Bronchial epithelial cell (primary cell): ENCODE data around the gene FGD4. TPM values are rescaled to one million over a fixed set of nuclear protein-coding genes. Genes with fewer than 3 reads are reported as not detected.

Experiments
- DNase-seq: peaks from one replicate; pipeline ENCODE4 v3.0.0-alpha.2; 2010; ENCODE audit warnings: low read depth
- FAIRE-seq: peaks from 2 replicates; lab custom pipeline; 2011; peaks lifted over from hg19 to GRCh38; lab: Jason Lieb, UNC
- H3K27me3 ChIP-seq: 2 replicates; pipeline ENCODE4 v1.5.1; 2011; ENCODE audit warnings: low read length; ENCODE audit not compliant: control insufficient read depth, insufficient read depth
- H3K36me3 ChIP-seq: 2 replicates; pipeline ENCODE4 v1.5.1; 2011; ENCODE audit warnings: low read length; ENCODE audit not compliant: control insufficient read depth, insufficient read depth
- H3K4me3 ChIP-seq: 2 replicates; pipeline ENCODE4 v1.5.1; 2011; ENCODE audit warnings: mild to moderate bottlenecking, low read depth, low read length, control low read depth
- total RNA-seq: library from RNA; depleted of rRNA; stranded (reverse); fragments of >200 nt; gene quantifications from 2 replicates; pipeline ENCODE4 v1.2.1, GENCODE V29; 2014
- TF ChIP-seq, protein P1 (sequence below): IDR thresholded peaks from 2 replicates; pipeline ENCODE4 v1.5.1; 2011; ENCODE audit warnings: mild to moderate bottlenecking, moderate library complexity, low read length, control low read depth, inconsistent platforms; ENCODE audit not compliant: insufficient read depth, severe bottlenecking

Gene FGD4
- total RNA-seq, 1 donor from 2014 or later = 22.9 TPM

DNA sequence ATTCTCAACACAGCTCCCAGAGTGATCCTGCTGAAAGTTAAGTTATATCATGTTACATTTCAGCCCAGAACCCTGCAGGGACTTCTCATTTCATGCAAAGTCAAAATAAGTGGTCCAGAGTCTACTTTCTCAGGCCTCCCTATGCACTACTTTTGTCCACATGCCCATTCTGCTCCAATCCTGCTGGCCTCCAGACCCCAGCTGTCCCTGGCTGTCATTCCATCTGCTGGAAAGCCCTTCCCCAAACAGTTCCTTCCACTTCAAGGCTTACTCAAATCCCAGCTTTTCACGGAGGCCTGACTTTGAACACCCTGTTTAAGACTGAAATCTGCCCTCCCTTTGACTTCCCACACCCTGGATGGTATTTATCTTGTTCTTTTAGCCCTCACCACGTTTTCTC, 169.9 kb downstream of the FGD4 start:
- Histone ChIP-seq H3K27me3 (no peaks in the 10 kb centered on the region), H3K4me3 (no peak overlapping the region), H3K36me3 (no peaks in the 10 kb centered on the region)
- TF ChIP-seq, protein P1, sequence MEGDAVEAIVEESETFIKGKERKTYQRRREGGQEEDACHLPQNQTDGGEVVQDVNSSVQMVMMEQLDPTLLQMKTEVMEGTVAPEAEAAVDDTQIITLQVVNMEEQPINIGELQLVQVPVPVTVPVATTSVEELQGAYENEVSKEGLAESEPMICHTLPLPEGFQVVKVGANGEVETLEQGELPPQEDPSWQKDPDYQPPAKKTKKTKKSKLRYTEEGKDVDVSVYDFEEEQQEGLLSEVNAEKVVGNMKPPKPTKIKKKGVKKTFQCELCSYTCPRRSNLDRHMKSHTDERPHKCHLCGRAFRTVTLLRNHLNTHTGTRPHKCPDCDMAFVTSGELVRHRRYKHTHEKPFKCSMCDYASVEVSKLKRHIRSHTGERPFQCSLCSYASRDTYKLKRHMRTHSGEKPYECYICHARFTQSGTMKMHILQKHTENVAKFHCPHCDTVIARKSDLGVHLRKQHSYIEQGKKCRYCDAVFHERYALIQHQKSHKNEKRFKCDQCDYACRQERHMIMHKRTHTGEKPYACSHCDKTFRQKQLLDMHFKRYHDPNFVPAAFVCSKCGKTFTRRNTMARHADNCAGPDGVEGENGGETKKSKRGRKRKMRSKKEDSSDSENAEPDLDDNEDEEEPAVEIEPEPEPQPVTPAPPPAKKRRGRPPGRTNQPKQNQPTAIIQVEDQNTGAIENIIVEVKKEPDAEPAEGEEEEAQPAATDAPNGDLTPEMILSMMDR = no peak
- FAIRE-seq (no peak), DNase-seq (no peak)

DNA sequence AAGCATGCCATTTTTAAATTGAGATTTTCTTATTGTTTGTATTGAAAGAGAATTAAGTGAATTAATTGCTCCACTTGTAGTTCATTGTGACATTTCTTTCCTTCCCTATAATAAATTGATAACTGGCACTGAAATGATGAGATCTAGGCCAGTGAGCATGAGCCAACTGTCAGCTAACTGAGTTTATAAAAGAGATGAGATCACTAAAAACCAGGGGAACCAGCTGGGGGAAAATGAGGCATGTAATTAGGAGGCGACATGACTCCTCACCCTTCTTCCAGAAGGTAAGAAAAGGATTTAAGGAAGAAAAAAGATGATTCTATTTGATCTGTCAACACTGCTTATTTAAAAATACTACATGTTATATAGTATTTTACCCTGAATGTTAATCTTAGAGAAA, 175.2 kb downstream of the FGD4 start:
- no peak for FAIRE-seq
- TF ChIP-seq, protein P1 = no peak
- H3K36me3 ChIP-seq = peaks cover 4% of the 10 kb centered on the region

DNA sequence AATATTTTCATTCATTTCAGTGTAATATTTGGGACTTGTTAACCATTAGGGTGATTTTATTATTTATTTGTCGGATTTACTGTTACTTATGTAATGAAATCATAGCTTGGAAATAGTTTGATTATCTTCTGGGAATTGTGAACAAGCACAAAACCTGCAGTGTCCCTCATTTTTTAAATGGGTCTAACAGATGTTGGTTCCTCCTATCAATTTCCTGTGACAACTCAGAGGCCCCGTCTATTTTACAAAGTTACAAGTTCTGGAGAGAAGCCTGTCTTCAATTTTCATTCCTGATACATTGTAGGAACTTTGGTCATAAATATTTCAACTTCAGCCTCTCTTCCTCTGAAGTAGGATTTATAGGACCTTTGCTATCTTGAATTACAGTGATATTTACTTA, 178.0 kb downstream of the FGD4 start:
- FAIRE-seq = no peak

More for the DNA sequence above, 175.2 kb downstream of the FGD4 start:
- Histone ChIP-seq H3K27me3 (no peaks in the 10 kb centered on the region), H3K4me3 (no peak overlapping the region)
- DNase-seq = no peak

DNA sequence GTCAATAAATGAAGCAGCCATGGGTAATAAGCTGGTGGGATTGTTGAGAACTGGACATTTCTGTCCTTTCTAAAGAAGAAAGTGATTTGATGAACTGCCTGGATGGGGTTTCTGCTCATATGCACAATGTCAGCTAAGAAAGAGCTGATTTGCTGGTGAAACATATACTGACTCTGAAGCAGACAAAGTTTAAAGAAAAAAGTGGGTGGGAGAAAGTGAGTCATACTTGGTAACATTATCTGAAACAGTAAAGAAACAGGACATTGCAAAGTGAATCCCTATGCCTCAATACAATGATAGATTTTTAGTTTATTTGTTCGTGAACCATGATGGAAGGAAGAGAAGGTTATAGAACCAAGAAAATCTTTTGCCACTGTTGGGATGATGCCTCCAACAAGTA, 184.2 kb downstream of the FGD4 start:
- FAIRE-seq (no peak), DNase-seq (peak; percentile 58)
- TF ChIP-seq, protein P1 = no peak
- peaks cover 3% of the 10 kb centered on the region for H3K36me3 ChIP-seq
- no peak overlapping the region for H3K4me3 ChIP-seq
- H3K27me3 ChIP-seq = no peaks in the 10 kb centered on the region

More for the DNA sequence above, 178.0 kb downstream of the FGD4 start:
- TF ChIP-seq, protein P1 = no peak
- Histone ChIP-seq H3K36me3 (peaks cover 4% of the 10 kb centered on the region), H3K27me3 (no peaks in the 10 kb centered on the region), H3K4me3 (no peak overlapping the region)
- no peak for DNase-seq

DNA sequence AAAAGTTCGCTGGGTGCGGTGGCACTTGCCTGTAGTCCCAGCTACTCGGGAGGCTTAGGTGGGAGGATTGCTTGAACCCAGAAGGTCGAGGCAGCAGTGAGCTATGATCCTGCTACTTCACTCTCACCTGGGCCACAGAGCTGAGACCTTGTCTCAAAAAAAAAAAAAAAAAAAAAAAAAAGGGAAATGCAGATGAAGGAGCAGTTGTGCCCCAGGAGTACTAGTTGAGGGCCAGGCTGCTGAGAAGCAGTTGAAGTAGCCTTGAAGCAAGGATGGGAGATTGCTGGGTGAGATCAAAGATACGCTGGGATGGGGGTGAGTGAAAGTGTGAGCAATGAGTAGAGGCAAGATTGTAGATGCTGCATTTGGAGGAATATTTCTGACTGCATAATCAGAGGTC, 186.3 kb downstream of the FGD4 start:
- Histone ChIP-seq H3K27me3 (no peaks in the 10 kb centered on the region), H3K36me3 (no peaks in the 10 kb centered on the region), H3K4me3 (no peak overlapping the region)
- DNase-seq (no peak), FAIRE-seq (no peak)
- TF ChIP-seq, protein P1 = no peak

DNA sequence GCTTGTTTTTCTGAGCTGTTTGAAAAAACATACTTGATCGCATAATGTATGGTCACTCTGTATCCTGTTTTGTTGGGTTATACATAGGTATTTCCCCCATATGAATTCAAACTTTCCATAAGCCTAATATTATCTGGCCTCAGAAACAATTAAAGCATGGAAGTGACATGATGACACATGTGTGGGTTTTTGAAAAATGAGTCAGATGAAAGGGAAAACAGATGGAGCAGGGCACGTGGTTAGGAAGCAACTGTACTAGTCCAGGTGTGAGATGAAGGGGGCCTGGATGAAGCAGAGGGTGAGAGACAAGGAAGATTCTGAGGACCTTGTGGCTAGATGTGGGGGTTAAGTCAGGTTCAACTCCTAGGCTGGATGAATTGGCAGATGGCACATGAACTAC, 187.0 kb downstream of the FGD4 start:
- DNase-seq (peak; percentile 84), FAIRE-seq (peak; percentile 40)
- Histone ChIP-seq H3K4me3 (no peak overlapping the region), H3K27me3 (no peaks in the 10 kb centered on the region), H3K36me3 (no peaks in the 10 kb centered on the region)
- TF ChIP-seq, protein P1 = no peak
